ENCODE measurements around the gene GARIN5B. TPM values are rescaled to one million over a fixed set of nuclear protein-coding genes. Genes with fewer than 3 reads are reported as not detected.

GARIN5B gene
- total and polyA plus RNA-seq, 2 of the 13 experiments (the other 11 are each of a cell fraction or from before 2014, with no cell fraction given) = not detected

DNA sequence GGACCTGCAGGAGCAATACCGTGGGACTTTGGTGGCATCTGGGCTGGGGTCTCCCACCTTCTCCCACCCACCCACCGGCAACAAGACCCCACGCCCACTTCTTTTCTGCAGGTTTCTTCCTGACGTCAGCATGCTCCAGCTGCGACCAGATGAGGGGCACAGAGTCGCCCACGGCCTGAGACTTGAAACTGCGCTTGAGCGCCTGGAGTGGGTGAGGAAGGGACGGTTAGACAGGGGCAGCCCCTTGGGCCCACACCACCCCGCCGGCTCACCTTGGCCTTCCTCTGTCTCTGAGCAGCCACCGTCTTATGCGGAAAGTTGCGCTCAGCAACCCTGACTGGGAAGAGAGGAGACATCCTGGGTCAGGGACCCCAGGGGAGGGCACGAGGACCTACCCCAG, 2.2 kb downstream of the GARIN5B start (continued):
- TF ChIP-seq, protein P1, sequence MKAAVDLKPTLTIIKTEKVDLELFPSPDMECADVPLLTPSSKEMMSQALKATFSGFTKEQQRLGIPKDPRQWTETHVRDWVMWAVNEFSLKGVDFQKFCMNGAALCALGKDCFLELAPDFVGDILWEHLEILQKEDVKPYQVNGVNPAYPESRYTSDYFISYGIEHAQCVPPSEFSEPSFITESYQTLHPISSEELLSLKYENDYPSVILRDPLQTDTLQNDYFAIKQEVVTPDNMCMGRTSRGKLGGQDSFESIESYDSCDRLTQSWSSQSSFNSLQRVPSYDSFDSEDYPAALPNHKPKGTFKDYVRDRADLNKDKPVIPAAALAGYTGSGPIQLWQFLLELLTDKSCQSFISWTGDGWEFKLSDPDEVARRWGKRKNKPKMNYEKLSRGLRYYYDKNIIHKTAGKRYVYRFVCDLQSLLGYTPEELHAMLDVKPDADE (CRISPR knock-in tag; IDR thresholded peaks at IDR 0.05) = no peak
- no peak for TF ChIP-seq MAX (IDR thresholded peaks at IDR 0.05)
- TF ChIP-seq ZNF234 (CRISPR knock-in tag; conservative IDR thresholded peaks at IDR 0.05) = no peak
- no peak for TF ChIP-seq CBFB (CRISPR knock-in tag; IDR thresholded peaks at IDR 0.05)
- no peak for TF ChIP-seq SIX4 (CRISPR knock-in tag; IDR thresholded peaks at IDR 0.05)

- ChIA-PET POLR2A (interaction anchor here (0.9 to 1.1 kb wide), 2 partner anchors 9 to 35 kb away, joined by 3 read pairs; no protein-coding TSS in a partner anchor), CTCF (ENCODE audit: low intra/inter-chr PET ratio, low total read pairs) (no interaction called here)
- in situ Hi-C loops (cut with HindIII; ENCODE audit: extremely low pct_ligation_motif_present, low pct_unique_long_range_greater_than_20kb) = no loop called here
- Histone ChIP-seq H3K4me3 (replicated peaks in 1 of 3; ENCODE audit: insufficient read depth in 1 of 3, low read depth in 2 of 3, low read length in 3 of 3) (no peak overlapping the region), H3K27me3 (ENCODE audit: control insufficient read depth in 1 of 2, insufficient read depth in 2 of 2, low read length in 2 of 2) (peaks cover 6 to 48% of the 10 kb centered on the region in 2 experiments), H4K20me1 (ENCODE audit: insufficient read depth, low read length) (0 out of 2 replicates have a peak, but pooled peaks cover 4% of the 10 kb centered on the region), H3K4me1 (ENCODE audit: insufficient read depth, low read length) (peaks cover 14% of the 10 kb centered on the region), H3K27ac (ENCODE audit: extremely low read length, insufficient read depth, low read length) (no peak overlapping the region), H3K9ac (ENCODE audit: insufficient read depth, low read depth, low read length) (no peak overlapping the region), H3K36me3 (replicated peaks in 1 of 2; ENCODE audit: control insufficient read depth in 1 of 2, insufficient read depth in 2 of 2, low read length in 2 of 2) (no peaks in the 10 kb centered on the region), H3K4me2 (ENCODE audit: low read depth, low read length) (no peak overlapping the region), H3K79me2 (ENCODE audit: insufficient read depth, low read length) (no peaks in the 10 kb centered on the region), H2AFZ (ENCODE audit: low read length) (no peak overlapping the region), H3K9me3 (ENCODE audit: low read length) (no peaks in the 10 kb centered on the region)
- no peak for FAIRE-seq
- 47% methylated on average over 19 of the region's 32 CpGs for WGBS (ENCODE audit: low lambda C conversion rate)
- BruUV-seq (replicated peaks) = no TSS peak
- ATAC-seq = peak; percentile 10; the same call in 2 of the 3 replicates
- intact Hi-C loops (cut with micrococcal nuclease; ENCODE audit: unreplicated experiment) = no loop called here
- DNase-seq (ENCODE audit: low spot score) = no peak
- no peak for TF ChIP-seq PHF5A (CRISPR knock-in tag; IDR thresholded peaks at IDR 0.05; ENCODE audit: low read depth, unreplicated experiment)
- TF ChIP-seq ASH2L (IDR thresholded peaks at IDR 0.05; ENCODE audit: insufficient read length, low read depth, low read length) = no peak
- TF ChIP-seq RFXANK (CRISPR knock-in tag; IDR thresholded peaks at IDR 0.05) = no peak
- TF ChIP-seq ZNF713 (CRISPR knock-in tag; IDR thresholded peaks at IDR 0.05) = no peak
- TF ChIP-seq RARA (CRISPR knock-in tag; IDR thresholded peaks at IDR 0.05) = no peak
- TF ChIP-seq, protein P2, sequence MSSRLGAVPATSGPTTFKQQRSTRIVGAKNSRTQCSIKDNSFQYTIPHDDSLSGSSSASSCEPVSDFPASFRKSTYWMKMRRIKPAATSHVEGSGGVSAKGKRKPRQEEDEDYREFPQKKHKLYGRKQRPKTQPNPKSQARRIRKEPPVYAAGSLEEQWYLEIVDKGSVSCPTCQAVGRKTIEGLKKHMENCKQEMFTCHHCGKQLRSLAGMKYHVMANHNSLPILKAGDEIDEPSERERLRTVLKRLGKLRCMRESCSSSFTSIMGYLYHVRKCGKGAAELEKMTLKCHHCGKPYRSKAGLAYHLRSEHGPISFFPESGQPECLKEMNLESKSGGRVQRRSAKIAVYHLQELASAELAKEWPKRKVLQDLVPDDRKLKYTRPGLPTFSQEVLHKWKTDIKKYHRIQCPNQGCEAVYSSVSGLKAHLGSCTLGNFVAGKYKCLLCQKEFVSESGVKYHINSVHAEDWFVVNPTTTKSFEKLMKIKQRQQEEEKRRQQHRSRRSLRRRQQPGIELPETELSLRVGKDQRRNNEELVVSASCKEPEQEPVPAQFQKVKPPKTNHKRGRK (CRISPR knock-in tag; IDR thresholded peaks at IDR 0.05) = no peak
- TF ChIP-seq ZBTB21 (CRISPR knock-in tag; IDR thresholded peaks at IDR 0.05) = no peak
- no peak for TF ChIP-seq ZNF335 (CRISPR knock-in tag; IDR thresholded peaks at IDR 0.05)
- TF ChIP-seq, protein P3, sequence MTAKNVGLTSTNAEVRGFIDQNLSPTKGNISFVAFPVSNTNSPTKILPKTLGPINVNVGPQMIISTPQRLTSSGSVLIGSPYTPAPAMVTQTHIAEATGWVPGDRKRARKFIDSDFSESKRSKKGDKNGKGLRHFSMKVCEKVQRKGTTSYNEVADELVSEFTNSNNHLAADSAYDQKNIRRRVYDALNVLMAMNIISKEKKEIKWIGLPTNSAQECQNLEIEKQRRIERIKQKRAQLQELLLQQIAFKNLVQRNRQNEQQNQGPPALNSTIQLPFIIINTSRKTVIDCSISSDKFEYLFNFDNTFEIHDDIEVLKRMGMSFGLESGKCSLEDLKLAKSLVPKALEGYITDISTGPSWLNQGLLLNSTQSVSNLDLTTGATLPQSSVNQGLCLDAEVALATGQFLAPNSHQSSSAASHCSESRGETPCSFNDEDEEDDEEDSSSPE (CRISPR knock-in tag; IDR thresholded peaks at IDR 0.05) = no peak
- no peak for TF ChIP-seq ZNF567 (CRISPR knock-in tag; IDR thresholded peaks at IDR 0.05; ENCODE audit: borderline replicate concordance)
- no peak for TF ChIP-seq U2AF2 (IDR thresholded peaks at IDR 0.05; ENCODE audit: low read depth, low read length)
- TF ChIP-seq ZBTB14 (CRISPR knock-in tag; IDR thresholded peaks at IDR 0.05) = no peak
- TF ChIP-seq SMARCC2 (IDR thresholded peaks at IDR 0.05) = no peak
Measured at GRCh38 chr19:55358943-55359908, 3.8 kb downstream of the GARIN5B start.
